ENCODE data around the gene ASTN2. TPM values are rescaled to one million over a fixed set of nuclear protein-coding genes. Genes with fewer than 3 reads are reported as not detected.

The ASTN2 gene
- total and polyA plus RNA-seq, 10 of the 15 experiments (the other 5 are each of a cell fraction or from before 2014, with no cell fraction given): 1.4 to 15.7 (median 7.0) TPM

DNA sequence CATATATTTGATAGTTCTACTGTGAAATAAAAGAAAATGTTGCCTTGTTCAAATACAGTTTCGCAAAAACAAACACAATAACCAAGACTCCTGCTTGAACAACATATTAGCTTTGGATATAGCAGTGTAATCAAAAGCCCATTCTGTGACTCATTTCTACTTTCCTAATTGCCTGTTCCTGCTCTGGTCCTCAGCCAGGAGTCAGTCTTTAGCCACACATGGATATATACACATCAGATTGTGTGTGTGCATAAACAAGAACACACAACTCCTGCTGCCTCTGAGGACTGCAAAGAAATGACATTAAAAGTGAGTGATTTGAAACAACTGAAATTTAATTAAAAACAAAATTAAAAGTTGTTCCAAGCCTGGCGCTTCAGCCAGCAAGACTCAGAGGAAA lies 393.0 kb downstream of the ASTN2 start:
- H3K27ac ChIP-seq (ENCODE audit: control insufficient read depth, insufficient read depth): no peak overlapping the region
- TF ChIP-seq CHD4 (IDR thresholded peaks at IDR 0.05) (no peak), RFX5 (IDR thresholded peaks at IDR 0.05; ENCODE audit: low read depth, low read length) (no peak), EP300 (IDR thresholded peaks at IDR 0.05; ENCODE audit: borderline replicate concordance in 1 of 2, control insufficient read depth in 1 of 2, low read depth in 2 of 2, low read length in 2 of 2) (no peak), SREBF2 (IDR thresholded peaks at IDR 0.05; ENCODE audit: low read length) (no peak), BMI1 (IDR thresholded peaks at IDR 0.05; ENCODE audit: borderline replicate concordance) (no peak), CBFB (IDR thresholded peaks at IDR 0.05; ENCODE audit: low read depth) (no peak), IKZF1 (conservative IDR thresholded peaks at IDR 0.05) (no peak)
- H3K4me1 ChIP-seq (ENCODE audit: control insufficient read depth, insufficient read depth, low read length): no peaks in the 10 kb centered on the region
- no peaks in the 10 kb centered on the region for H3K79me2 ChIP-seq (ENCODE audit: control insufficient read depth, insufficient read depth, low read length)
- no peaks in the 10 kb centered on the region for H3K27me3 ChIP-seq (replicated peaks in 1 of 2; ENCODE audit: control insufficient read depth in 2 of 2, insufficient read depth in 2 of 2, low read length in 1 of 2)
- H3K4me2 ChIP-seq (ENCODE audit: control insufficient read depth, insufficient read depth): no peak overlapping the region
- ChIA-PET SMC1A (ENCODE audit: uncharacterized antibody, unreplicated experiment) (interaction anchor here (0.7 kb wide), 1 partner anchor 901 kb away, joined by 3 read pairs; no protein-coding TSS in a partner anchor), POLR2A (no interaction called here), CTCF (interaction anchor here (0.7 kb wide), 1 partner anchor 140 kb away, joined by 3 read pairs; no protein-coding TSS in a partner anchor), RAD21 (ENCODE audit: unreplicated experiment) (no interaction called here)
- no peak overlapping the region for H2AFZ ChIP-seq (ENCODE audit: control insufficient read depth, low read depth, low read length)
- H3K9me3 ChIP-seq (replicated peaks; ENCODE audit: control insufficient read depth, insufficient read depth, low read length): no peaks in the 10 kb centered on the region
- 17% methylated on average over 2 of the region's 2 CpGs for WGBS (ENCODE audit: insufficient coverage, insufficient replicate concordance, low lambda C conversion rate, missing lambda C conversion rate)
- intact Hi-C loops (cut with micrococcal nuclease; ENCODE audit: unreplicated experiment) (no loop called here), in situ Hi-C loops (cut with MboI) (no loop called here)
- no TSS peak for BruUV-seq (replicated peaks)
- no peak overlapping the region for H3K9ac ChIP-seq (ENCODE audit: control insufficient read depth, insufficient read depth, low read length)
- no peaks in the 10 kb centered on the region for H4K20me1 ChIP-seq (ENCODE audit: control insufficient read depth, insufficient read depth)
- no peaks in the 10 kb centered on the region for H3K36me3 ChIP-seq (ENCODE audit: control insufficient read depth in 2 of 2, insufficient read depth in 2 of 2, low read length in 1 of 2)
- no peak overlapping the region for H3K4me3 ChIP-seq
- no peak for ATAC-seq
- no peak for DNase-seq (ENCODE audit: low read depth, low spot score)
- FAIRE-seq: no peak

DNA sequence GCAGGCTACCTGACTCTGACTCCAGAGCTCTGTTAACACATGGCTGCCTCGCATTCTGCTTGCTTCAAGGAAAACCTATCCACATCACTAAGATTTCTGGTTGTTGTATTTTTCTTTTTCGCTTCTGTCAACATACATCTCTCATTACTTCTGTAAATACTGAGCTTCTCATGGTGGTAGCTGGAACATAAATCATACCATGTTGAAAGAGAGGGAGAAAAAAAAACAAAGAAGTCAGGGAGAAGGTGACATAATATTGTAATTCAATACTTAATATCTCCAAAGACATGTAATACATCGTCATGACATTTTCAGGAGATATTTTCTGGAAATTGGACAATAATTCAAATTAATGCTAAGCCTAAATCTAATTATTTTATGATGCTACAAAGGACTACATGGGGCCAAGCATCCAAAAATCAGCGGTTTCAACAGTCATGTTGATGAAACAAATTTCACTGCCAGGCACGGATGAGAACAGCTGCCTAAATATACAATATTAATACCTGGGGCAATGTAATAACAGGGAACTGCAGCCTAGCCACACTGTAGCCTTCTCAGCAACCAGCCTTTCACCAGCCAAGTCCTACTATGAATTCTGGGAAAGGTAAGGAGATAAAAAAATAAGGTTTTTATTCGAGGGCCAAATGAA lies 395.8 kb downstream of the ASTN2 start:
- H2AFZ ChIP-seq (ENCODE audit: control insufficient read depth, low read depth, low read length): no peak overlapping the region
- ChIA-PET POLR2A (no interaction called here), CTCF (no interaction called here), SMC1A (ENCODE audit: uncharacterized antibody, unreplicated experiment) (interaction anchor here (1.1 to 1.2 kb wide), 2 partner anchors 8 to 16 kb away, joined by 3 read pairs; no protein-coding TSS in a partner anchor), RAD21 (ENCODE audit: unreplicated experiment) (no interaction called here)
- H3K4me2 ChIP-seq (ENCODE audit: control insufficient read depth, insufficient read depth): no peak overlapping the region
- FAIRE-seq (no peak), ATAC-seq (no peak), DNase-seq (ENCODE audit: low read depth, low spot score) (no peak)
- H3K27me3 ChIP-seq (replicated peaks in 1 of 2; ENCODE audit: control insufficient read depth in 2 of 2, insufficient read depth in 2 of 2, low read length in 1 of 2): no peaks in the 10 kb centered on the region
- H3K27ac ChIP-seq (ENCODE audit: control insufficient read depth, insufficient read depth): no peak overlapping the region
- H3K36me3 ChIP-seq (ENCODE audit: control insufficient read depth in 2 of 2, insufficient read depth in 2 of 2, low read length in 1 of 2): no peaks in the 10 kb centered on the region
- BruUV-seq (replicated peaks): no TSS peak
- in situ Hi-C loops (cut with MboI) (no loop called here), intact Hi-C loops (cut with micrococcal nuclease; ENCODE audit: unreplicated experiment) (no loop called here)
- H3K9ac ChIP-seq (ENCODE audit: control insufficient read depth, insufficient read depth, low read length): no peak overlapping the region
- WGBS (ENCODE audit: insufficient coverage, insufficient replicate concordance, low lambda C conversion rate, missing lambda C conversion rate): 0% methylated on average over 6 of the region's 6 CpGs
- no peaks in the 10 kb centered on the region for H3K4me1 ChIP-seq (ENCODE audit: control insufficient read depth, insufficient read depth, low read length)
- H3K9me3 ChIP-seq (replicated peaks; ENCODE audit: control insufficient read depth, insufficient read depth, low read length): no peaks in the 10 kb centered on the region
- no peaks in the 10 kb centered on the region for H4K20me1 ChIP-seq (ENCODE audit: control insufficient read depth, insufficient read depth)
- H3K4me3 ChIP-seq: no peak overlapping the region
- H3K79me2 ChIP-seq (ENCODE audit: control insufficient read depth, insufficient read depth, low read length): no peaks in the 10 kb centered on the region
- TF ChIP-seq HDGF (IDR thresholded peaks at IDR 0.05): no peak
- no peak for TF ChIP-seq BCL3 (IDR thresholded peaks at IDR 0.05; ENCODE audit: borderline replicate concordance, insufficient read depth, low read depth, low read length, poor library complexity, severe bottlenecking)
- no peak for TF ChIP-seq MTA2 (IDR thresholded peaks at IDR 0.05; ENCODE audit: low read depth)
- no peak for TF ChIP-seq ZNF592 (IDR thresholded peaks at IDR 0.05)
- TF ChIP-seq YY1 (IDR thresholded peaks at IDR 0.05; ENCODE audit: low read depth, low read length): no peak
- no peak for TF ChIP-seq JUNB (IDR thresholded peaks at IDR 0.05)
